GM08714 (cell line): Measurements from ENCODE around the gene SLC5A12.
"Not testable (repeated sequence)": the region's sequence is repeated elsewhere in the genome, so short reads cannot be mapped to it uniquely, and the experiment has no call there.

Source experiments
- H3K4me3 ChIP-seq: fragments of 200-500 bp; sonication (Bioruptor generic); 2 replicates; pipeline ENCODE4 v1.5.1; 2014; ENCODE audit warnings: mild to moderate bottlenecking, low read length, inconsistent platforms
- ZNF274 ChIP-seq: IDR thresholded peaks from 2 replicates; pipeline ENCODE4 v1.6.1; 2012; ENCODE audit warnings: mild to moderate bottlenecking, low read depth, low read length

Gene SLC5A12

DNA sequence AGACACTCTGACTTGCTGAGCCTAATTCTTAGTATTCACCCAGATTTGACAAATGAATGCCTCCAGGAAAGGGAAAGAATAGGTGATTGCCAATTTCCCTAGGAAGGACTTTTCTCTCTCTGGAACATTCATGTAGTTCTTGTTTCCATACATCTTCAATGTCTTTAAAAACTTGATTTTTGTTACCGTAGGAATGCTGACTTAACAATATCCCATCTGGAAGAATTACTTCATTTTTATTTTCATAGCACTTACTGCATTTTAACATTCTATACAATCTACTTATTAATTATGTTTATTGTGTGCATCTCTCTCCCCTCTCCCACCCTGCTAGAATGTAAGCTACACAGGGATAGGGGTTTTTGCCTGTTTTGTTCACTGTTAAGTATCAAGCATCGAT is 66.6 kb downstream of the SLC5A12 start:
- no peak for TF ChIP-seq ZNF274
- no peak overlapping the region for H3K4me3 ChIP-seq

DNA sequence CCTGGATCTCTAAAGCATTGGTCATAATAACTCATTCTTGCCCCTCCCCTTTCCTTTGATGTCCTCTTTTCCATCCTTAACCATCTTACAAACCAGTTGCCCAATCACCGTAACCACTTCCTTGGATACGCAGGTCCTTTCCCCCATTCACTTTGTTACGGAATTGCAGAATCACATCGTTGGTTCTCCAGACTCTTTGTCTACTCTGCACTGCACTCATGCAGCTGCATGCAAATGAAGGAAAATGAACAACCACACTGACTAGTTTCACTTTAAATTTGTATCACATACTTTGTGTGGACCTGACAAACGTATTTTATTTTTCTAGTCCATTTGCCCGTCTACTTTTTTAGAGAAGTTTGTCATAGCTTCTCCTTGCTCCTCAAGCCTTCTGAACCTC is 69.9 kb downstream of the SLC5A12 start:
- TF ChIP-seq ZNF274 = no peak
- no peak overlapping the region for H3K4me3 ChIP-seq

DNA sequence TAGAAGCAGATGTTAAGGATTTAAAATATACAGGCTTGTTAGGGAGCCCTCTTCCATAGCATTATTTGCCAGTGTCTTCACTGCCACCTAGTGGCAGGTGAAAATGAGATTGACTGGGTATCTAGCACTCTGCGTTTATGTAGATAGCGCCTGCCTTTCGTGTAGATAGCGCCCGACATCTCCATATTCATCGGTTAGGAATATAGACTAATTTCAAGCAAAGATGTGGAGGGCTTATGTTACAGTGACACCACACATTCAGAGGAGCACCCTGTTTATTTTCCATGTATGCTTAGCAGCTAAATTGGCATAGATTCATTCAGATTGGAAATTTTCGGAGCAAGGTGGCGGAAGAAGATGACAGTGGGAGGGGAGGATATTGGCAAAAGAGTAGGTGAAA is 72.0 kb downstream of the SLC5A12 start:
- TF ChIP-seq ZNF274 = no peak

DNA sequence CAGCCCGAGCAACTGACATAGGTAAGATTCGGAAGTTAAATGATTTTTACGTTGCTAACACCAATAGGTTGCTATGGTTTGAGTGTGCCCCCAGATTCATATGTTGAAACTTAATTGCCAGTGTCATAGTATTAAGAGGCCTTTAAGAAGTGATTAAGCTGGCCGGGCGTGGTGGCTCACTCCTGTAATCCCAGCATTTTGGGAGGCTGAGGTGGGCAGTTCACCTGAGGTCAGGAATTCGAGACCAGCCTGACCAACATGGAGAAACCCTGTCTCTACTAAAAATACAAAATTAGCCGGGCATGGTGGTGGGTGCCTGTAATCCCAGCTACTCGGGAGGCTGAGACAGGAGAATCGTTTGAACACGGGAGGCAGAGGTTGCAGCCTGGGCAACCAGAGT is 78.5 kb downstream of the SLC5A12 start:
- H3K4me3 ChIP-seq = not testable (repeated sequence)

More for the DNA sequence above, 72.0 kb downstream of the SLC5A12 start:
- H3K4me3 ChIP-seq = no peak overlapping the region

DNA sequence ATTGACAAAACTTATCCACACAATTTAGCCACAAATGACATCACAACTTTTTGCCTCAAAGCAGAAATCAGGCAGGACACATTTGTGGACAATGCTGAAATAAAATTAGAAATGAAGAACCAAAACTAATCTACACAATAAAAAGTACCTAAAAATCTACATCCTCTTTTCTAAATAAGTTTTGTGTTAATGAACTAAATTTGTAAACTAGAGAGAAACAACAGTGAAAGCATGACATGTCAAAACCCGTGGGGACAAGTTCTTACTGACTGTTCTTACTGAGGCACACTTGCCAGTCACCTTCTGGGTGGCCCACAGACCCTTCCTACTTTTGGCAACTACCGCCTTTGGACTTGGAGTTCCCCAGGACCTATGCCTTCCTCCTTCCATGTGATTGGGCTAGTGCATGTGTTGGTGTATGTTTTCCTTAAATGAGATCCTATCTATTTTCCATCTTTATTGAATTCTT is 89.1 kb downstream of the SLC5A12 start:
- no peak overlapping the region for H3K4me3 ChIP-seq
- no peak for TF ChIP-seq ZNF274

DNA sequence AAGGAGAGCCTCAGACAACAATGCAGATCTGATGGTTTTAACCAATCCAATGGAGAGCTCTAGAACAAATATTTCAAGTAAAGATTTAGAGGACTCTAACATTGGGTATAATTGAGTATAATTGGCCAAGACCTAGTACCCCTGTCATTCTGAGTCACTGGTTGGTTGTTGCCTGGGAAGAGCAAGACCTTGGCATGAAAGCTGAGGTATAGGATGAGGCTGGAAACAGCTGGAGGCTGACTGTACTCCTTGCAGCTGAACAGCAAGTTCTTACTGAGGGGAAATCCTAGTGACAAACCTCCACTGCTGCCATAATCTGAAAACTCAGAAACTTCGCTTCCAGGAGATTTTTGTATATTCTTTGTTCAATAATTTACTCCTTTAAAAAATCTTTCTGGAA is 95.5 kb downstream of the SLC5A12 start:
- TF ChIP-seq ZNF274 = no peak
- H3K4me3 ChIP-seq = no peak overlapping the region

DNA sequence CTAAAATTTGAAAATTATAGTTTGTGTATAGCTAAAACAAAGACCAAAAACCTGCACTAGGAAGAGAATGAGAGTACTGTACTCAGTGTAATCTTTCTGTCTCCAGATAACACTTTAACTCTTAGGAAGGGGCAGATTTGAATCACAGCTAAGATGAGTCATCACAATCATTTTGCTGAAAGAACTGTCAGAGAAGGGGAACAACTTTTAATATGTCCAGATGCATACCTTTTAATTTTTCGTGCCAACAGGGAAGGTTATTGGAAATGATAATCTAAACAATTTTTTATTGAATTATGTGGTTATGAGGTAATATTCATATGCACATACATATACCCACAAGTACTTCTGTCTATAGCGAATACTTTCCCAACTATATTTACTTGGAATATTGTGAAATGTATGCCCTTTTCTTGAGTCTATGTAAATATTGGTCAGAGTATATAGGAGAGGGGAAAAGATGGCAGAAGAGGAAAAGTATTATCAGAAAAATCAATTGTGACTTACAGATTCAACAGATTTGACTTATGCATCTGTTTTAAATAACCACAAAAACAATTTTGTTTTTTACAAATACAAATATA is 98.7 kb downstream of the SLC5A12 start:
- no peak for TF ChIP-seq ZNF274
- H3K4me3 ChIP-seq = no peak overlapping the region

DNA sequence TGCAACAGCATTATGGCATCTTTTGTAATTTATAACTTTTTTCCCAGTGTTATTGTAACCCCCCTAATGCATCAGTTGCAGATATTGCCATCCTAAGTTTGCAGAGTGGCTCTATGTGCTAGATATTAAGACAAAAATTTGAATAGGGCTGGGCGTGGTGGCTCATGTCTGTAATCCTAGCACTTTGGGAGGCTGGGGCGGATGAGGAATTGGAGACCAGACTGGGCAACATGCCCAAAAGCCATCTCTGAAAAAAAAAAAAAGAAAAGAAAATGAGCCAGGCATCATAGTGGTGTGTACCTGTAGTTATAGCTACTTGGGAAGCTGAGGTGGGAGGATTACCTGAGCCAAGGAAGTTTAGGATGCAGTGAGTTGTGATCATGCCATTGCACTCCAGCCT is 99.7 kb downstream of the SLC5A12 start:
- TF ChIP-seq ZNF274 = no peak
- H3K4me3 ChIP-seq = no peak overlapping the region

DNA sequence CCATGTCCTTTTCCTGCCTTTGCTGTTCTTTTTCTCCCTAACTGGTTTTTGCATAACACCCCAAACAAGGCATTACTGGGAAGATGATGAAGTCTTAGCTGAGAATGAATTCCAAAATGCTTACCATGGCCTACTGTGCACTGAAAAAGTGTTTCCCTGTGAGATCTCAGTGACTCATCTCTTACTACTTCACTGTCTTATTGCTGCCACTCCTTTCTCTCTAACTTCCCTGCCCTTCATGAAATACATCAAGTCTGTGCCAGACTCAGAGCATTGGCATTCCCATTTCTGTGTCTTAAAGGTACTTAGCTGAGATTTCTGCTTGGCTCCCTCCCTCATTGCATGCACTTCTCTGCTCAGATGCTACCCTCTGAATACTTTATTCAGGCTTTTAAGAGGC is 100.7 kb downstream of the SLC5A12 start:
- H3K4me3 ChIP-seq = no peak overlapping the region
- no peak for TF ChIP-seq ZNF274

DNA sequence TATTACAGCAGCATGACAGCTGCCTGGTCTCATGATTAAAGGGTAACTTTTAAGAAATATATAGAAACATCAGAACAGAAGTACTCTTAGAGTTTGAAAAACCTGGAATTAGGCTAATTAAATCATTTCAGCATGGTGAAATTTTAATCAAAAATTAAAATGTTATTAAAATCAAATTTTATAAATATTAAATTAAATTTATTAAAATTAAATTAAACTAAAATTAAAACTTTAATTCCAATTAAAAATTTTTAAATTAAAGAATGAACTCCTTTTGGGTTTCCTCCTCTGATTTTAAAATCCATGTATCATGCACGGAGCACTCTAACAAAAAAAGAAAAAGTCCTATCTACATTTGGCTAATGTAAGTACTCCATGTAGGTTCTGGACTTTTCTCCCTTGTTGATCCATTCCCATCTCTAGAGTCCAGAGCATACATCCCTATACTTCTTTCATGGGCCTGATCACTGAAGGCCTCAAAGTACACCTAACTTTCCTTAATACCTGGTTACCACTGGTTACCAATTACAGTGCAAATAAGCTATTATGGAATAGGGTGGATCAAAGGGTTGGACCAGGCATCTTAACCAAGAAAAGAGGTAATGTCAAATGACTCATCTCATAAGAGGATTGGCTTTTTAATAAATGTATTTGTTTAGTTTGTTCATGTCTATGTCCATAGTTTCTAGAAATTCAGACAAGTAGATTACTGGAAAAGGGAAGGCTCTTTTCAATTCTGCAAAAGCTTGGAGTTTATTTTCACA is 101.4 kb downstream of the SLC5A12 start:
- TF ChIP-seq ZNF274 = no peak
- no peak overlapping the region for H3K4me3 ChIP-seq

DNA sequence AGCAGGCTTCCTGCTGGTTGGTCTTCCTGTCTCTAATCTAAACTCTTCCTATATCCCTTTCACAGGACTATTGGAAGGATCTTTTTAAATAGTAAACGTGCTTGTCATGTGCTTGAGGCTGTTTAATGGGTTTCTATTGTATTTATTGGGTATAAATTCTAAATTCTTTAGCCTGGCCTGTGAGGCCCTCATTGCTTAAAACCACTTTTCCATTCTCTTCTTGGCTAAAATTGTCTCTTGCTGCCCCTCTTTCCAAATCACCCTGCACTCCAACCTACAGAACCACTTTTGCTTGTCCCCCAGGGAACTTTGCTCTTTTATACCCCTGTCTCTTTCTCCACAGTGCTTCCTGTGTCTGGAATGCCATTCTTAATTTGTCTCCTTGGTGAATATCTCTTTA is 103.4 kb downstream of the SLC5A12 start:
- H3K4me3 ChIP-seq = no peak overlapping the region
- no peak for TF ChIP-seq ZNF274
